Panc1 (cell line): ENCODE measurements around the gene CTNND2. TPM values are rescaled to one million over a fixed set of nuclear protein-coding genes. Genes with fewer than 3 reads are reported as not detected.

Source experiments
- ATAC-seq: fragments of 200-7000 bp; cut with Tn5 transposase; 2 replicates; pipeline ENCODE4 v1.9.1; 2020; ENCODE audit warnings: mild to moderate bottlenecking, moderate library complexity
- BruUV-seq: library from RNA; stranded (reverse); fragments of 400-500 nt; replicated peaks from 2 replicates; lab custom pipeline; 2021; lab: Mats Ljungman, UMichigan
- CTCF ChIA-PET: fragments of 300-600 bp; sonication (Branson Sonifier 250); formaldehyde crosslinking; loops from one replicate; lab custom pipeline; 2022; ENCODE audit warnings: antibody characterized with exemption; lab: Charles Lee
- POLR2A ChIA-PET: fragments of 300-600 bp; sonication (Branson Sonifier 250); formaldehyde crosslinking; loops from one replicate; lab custom pipeline; 2022; ENCODE audit warnings: antibody characterized with exemption; lab: Charles Lee
- DNase-seq: peaks from one replicate; pipeline ENCODE4 v3.0.0-alpha.2; 2010; ENCODE audit warnings: low read depth, low spot score
- H3K27ac ChIP-seq: 2 replicates; pipeline ENCODE4 v1.5.1; 2011; ENCODE audit warnings: mild to moderate bottlenecking, low read length, inconsistent platforms
- H3K27me3 ChIP-seq: fragments of 200-500 bp; sonication (Bioruptor generic); 2 replicates; pipeline ENCODE4 v1.6.0; 2014; ENCODE audit warnings: low read length, inconsistent platforms; ENCODE audit not compliant: control insufficient read depth, insufficient read depth
- H3K36me3 ChIP-seq: fragments of 200-500 bp; sonication (Bioruptor generic); 2 replicates; pipeline ENCODE4 v1.5.1; 2014; ENCODE audit warnings: inconsistent platforms, mild to moderate bottlenecking, low read length, moderate library complexity; ENCODE audit not compliant: control insufficient read depth, insufficient read depth
- H3K4me1 ChIP-seq: 2 replicates; pipeline ENCODE4 v1.5.1; 2011; ENCODE audit warnings: inconsistent platforms, mild to moderate bottlenecking, low read length, moderate library complexity; ENCODE audit not compliant: control insufficient read depth, insufficient read depth
- H3K4me3 ChIP-seq, 2 experiments: 2 replicates each; pipeline ENCODE4 v1.5.1; 2011 to 2012; ENCODE audit warnings: low read depth in 2 of 2, low read length in 2 of 2, mild to moderate bottlenecking in 2 of 2, inconsistent platforms in 1 of 2, moderate library complexity in 1 of 2
- H3K9me3 ChIP-seq: fragments of 200-500 bp; sonication (Bioruptor generic); 2 replicates; pipeline ENCODE4 v1.5.1; 2014; ENCODE audit warnings: low read depth, mild to moderate bottlenecking, inconsistent platforms, low read length, moderate library complexity; ENCODE audit not compliant: control insufficient read depth, insufficient read depth
- POLR2AphosphoS5 ChIP-seq: IDR thresholded peaks from 2 replicates; pipeline ENCODE4 v1.6.1; 2012; ENCODE audit warnings: mild to moderate bottlenecking, low read depth, low read length, moderate library complexity
- REST ChIP-seq, 2 experiments: IDR thresholded peaks; 2 replicates each; pipeline ENCODE4 v1.6.1; 2011 to 2012; ENCODE audit warnings: low read depth in 2 of 2, control low read depth in 1 of 2, low read length in 1 of 2, mild to moderate bottlenecking in 1 of 2, moderate library complexity in 1 of 2; ENCODE audit not compliant: insufficient read depth in 1 of 2
- SIN3A ChIP-seq: IDR thresholded peaks from 2 replicates; pipeline ENCODE4 v1.6.1; 2012; ENCODE audit warnings: low read depth, mild to moderate bottlenecking, low read length, moderate library complexity, borderline replicate concordance; ENCODE audit not compliant: insufficient read depth
- TCF7L2 ChIP-seq: IDR thresholded peaks from 2 replicates; pipeline ENCODE4 v1.6.1; 2011; ENCODE audit warnings: mild to moderate bottlenecking, low read depth, low read length, inconsistent platforms
- in situ Hi-C: cut with HindIII; loops from 2 replicates; pipeline ENCODE4 v1.10.0; 2016; ENCODE audit warnings: low sequenced_read_pairs, low pct_unique_long_range_greater_than_20kb
- intact Hi-C: fragments of 100-400 bp; cut with micrococcal nuclease; formaldehyde crosslinking; loops from one replicate; pipeline ENCODE4 v1.10.0; 2022; ENCODE audit not compliant: unreplicated experiment
- total RNA-seq: library from RNA; stranded (reverse); gene quantifications from one replicate; pipeline ENCODE4 v1.2.1, GENCODE V29; 2021; ENCODE audit not compliant: unreplicated experiment
- TF ChIP-seq, protein P1 (sequence below): fragments of 450-650 bp; IDR thresholded peaks from 2 replicates; pipeline ENCODE4 v1.5.1; 2017; ENCODE audit warnings: mild to moderate bottlenecking

Gene CTNND2
- total RNA-seq, 1 experiment from 2014 or later = 1.0 TPM

GRCh38 chr5:11037941-11038340 lies 866.3 kb downstream of the CTNND2 start:
- TF ChIP-seq SIN3A = no peak
- TF ChIP-seq, protein P1, sequence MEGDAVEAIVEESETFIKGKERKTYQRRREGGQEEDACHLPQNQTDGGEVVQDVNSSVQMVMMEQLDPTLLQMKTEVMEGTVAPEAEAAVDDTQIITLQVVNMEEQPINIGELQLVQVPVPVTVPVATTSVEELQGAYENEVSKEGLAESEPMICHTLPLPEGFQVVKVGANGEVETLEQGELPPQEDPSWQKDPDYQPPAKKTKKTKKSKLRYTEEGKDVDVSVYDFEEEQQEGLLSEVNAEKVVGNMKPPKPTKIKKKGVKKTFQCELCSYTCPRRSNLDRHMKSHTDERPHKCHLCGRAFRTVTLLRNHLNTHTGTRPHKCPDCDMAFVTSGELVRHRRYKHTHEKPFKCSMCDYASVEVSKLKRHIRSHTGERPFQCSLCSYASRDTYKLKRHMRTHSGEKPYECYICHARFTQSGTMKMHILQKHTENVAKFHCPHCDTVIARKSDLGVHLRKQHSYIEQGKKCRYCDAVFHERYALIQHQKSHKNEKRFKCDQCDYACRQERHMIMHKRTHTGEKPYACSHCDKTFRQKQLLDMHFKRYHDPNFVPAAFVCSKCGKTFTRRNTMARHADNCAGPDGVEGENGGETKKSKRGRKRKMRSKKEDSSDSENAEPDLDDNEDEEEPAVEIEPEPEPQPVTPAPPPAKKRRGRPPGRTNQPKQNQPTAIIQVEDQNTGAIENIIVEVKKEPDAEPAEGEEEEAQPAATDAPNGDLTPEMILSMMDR = no peak
- no peak for TF ChIP-seq POLR2AphosphoS5
- no peak for TF ChIP-seq TCF7L2
- no peak for TF ChIP-seq REST (IDR thresholded peaks at IDR 0.05; ENCODE audit: insufficient read depth in 1 of 2, low read depth in 2 of 2, low read length in 1 of 2)
- BruUV-seq = no TSS peak
- ChIA-PET POLR2A (no interaction called here), CTCF (no interaction called here)
- ATAC-seq = no peak
- H3K27ac ChIP-seq = no peak overlapping the region
- intact Hi-C loops = no loop called here
- H3K9me3 ChIP-seq = no peaks in the 10 kb centered on the region
- no peaks in the 10 kb centered on the region for H3K4me1 ChIP-seq
- H3K36me3 ChIP-seq = no peaks in the 10 kb centered on the region
- no peak overlapping the region for H3K4me3 ChIP-seq
- DNase-seq = no peak
- peaks cover 8% of the 10 kb centered on the region for H3K27me3 ChIP-seq
- in situ Hi-C loops = no loop called here

DNA sequence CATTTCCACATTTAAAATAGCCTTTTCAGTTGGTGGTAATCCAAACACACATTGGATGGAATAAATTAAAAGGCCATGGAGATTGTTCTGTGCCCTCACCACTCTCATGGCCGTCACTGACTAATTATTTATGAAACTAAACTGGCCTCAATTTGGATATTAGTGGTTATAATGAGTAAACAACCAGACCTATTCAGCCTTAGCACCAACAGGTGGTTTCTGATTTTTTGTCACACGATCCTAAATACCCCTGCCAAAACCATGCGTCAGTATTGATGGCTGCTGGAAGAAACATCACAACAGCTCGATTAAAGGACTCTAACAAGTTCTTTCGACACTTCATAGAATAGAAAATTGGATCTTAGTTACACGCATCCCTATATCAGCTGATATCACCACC lies 867.2 kb downstream of the CTNND2 start:
- no TSS peak for BruUV-seq
- DNase-seq = no peak
- TF ChIP-seq POLR2AphosphoS5 = no peak
- TF ChIP-seq TCF7L2 = no peak
- TF ChIP-seq, protein P1 = no peak
- TF ChIP-seq REST (IDR thresholded peaks at IDR 0.05; ENCODE audit: insufficient read depth in 1 of 2, low read depth in 2 of 2, low read length in 1 of 2) = no peak
- TF ChIP-seq SIN3A = no peak
- no peak for ATAC-seq
- Histone ChIP-seq H3K36me3 (no peaks in the 10 kb centered on the region), H3K27me3 (peaks cover 8% of the 10 kb centered on the region), H3K27ac (no peak overlapping the region), H3K4me3 (no peak overlapping the region), H3K4me1 (no peaks in the 10 kb centered on the region), H3K9me3 (no peaks in the 10 kb centered on the region)
- ChIA-PET POLR2A (no interaction called here), CTCF (no interaction called here)
- in situ Hi-C loops (no loop called here), intact Hi-C loops (no loop called here)
